GM10248 (cell line): ENCODE results near the gene AAMDC.

Experiments
- CTCF ChIA-PET: fragments of 300-600 bp; sonication (Branson Sonifier 250); formaldehyde crosslinking; extraction: SDS; loops from one replicate; lab custom pipeline; 2021; ENCODE audit warnings: antibody characterized with exemption; lab: Yijun Ruan, JAX
- POLR2A ChIA-PET: fragments of 350-650 bp; sonication (Branson Sonifier 250); formaldehyde crosslinking; extraction: SDS; loops from one replicate; lab custom pipeline; 2020; ENCODE audit warnings: antibody characterized with exemption; lab: Yijun Ruan, JAX
- DNase-seq: peaks from one replicate; pipeline ENCODE4 v3.0.0; 2012; ENCODE audit errors: extremely low spot score
- TF ChIP-seq, protein P1 (sequence below): IDR thresholded peaks from 2 replicates; pipeline ENCODE4 v1.5.1; 2012; ENCODE audit warnings: mild to moderate bottlenecking, low read depth; ENCODE audit errors: extremely low read depth, missing control alignments, control extremely low read depth

Gene AAMDC

DNA sequence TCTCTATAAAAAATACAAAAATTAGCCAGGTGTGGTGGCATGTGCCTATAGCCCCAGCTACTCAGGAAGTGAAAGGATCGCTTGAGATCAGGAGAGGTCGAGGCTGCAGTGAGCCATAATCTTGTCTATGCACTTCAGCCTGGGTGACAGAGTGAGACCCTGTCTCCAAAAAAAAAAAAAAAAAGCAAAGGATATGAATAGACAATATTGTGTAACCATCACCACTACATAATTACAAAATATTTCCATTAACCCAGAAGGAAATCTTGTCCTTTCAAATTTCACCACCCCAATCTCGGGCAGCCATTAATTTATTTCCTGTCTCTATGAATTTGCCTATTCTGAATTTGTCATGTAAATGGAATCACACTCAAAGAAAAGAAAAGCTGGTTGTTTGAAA is 21.6 kb upstream of the AAMDC start:
- no peak for DNase-seq
- POLR2A ChIA-PET, result no interaction called here
- TF ChIP-seq, protein P1, sequence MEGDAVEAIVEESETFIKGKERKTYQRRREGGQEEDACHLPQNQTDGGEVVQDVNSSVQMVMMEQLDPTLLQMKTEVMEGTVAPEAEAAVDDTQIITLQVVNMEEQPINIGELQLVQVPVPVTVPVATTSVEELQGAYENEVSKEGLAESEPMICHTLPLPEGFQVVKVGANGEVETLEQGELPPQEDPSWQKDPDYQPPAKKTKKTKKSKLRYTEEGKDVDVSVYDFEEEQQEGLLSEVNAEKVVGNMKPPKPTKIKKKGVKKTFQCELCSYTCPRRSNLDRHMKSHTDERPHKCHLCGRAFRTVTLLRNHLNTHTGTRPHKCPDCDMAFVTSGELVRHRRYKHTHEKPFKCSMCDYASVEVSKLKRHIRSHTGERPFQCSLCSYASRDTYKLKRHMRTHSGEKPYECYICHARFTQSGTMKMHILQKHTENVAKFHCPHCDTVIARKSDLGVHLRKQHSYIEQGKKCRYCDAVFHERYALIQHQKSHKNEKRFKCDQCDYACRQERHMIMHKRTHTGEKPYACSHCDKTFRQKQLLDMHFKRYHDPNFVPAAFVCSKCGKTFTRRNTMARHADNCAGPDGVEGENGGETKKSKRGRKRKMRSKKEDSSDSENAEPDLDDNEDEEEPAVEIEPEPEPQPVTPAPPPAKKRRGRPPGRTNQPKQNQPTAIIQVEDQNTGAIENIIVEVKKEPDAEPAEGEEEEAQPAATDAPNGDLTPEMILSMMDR, result no peak
- CTCF ChIA-PET, result no interaction called here

DNA sequence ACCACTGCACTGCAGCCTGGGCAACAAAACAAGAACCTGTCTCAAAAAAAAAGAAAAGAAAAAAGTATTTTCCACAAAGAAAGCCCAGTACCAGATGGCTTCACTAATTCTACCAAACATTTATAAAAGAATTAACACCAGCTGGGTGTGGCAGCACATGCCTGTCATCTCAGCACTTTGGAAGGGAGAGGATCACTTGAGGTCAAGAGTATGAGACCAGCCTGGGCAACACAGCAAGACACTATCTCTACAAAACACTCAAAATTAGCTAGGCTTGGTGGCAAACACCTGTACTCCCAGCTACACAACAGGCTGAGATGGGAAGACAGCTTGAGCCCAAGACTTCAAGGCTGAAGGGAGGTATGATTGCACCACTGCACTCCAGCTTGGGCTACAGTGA is 20.5 kb upstream of the AAMDC start:
- CTCF ChIA-PET, result interaction anchor here (0.7 to 1.6 kb wide), 3 partner anchors 11 to 19 kb away, joined by 3 to 7 read pairs (median 3); no protein-coding TSS in a partner anchor
- no peak for DNase-seq
- TF ChIP-seq, protein P1, result no peak
- POLR2A ChIA-PET, result no interaction called here

DNA sequence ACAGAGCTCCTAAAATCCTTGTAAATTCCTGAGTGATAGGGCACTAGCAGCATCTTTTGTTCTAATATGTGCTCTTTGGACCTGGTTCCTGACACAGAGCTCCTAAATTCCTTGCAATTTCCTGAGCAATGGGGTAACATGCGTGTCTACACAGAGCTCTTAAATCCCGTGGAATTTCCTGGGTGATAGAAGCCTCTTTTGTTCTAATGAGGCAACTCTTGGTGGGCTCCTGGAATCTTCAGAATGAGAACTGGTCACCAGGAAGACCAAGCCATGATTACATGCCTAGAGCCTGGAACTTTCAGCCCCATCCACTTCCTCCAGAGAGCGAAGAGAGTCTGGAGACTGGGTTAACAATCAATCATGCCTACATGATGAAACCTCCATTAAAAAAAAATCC is 19.5 kb upstream of the AAMDC start:
- TF ChIP-seq, protein P1, result no peak
- no peak for DNase-seq
- ChIA-PET CTCF (interaction anchor here (1.4 to 1.7 kb wide), 2 partner anchors 14 to 18 kb away, joined by 5 to 7 read pairs; no protein-coding TSS in a partner anchor), POLR2A (no interaction called here)

DNA sequence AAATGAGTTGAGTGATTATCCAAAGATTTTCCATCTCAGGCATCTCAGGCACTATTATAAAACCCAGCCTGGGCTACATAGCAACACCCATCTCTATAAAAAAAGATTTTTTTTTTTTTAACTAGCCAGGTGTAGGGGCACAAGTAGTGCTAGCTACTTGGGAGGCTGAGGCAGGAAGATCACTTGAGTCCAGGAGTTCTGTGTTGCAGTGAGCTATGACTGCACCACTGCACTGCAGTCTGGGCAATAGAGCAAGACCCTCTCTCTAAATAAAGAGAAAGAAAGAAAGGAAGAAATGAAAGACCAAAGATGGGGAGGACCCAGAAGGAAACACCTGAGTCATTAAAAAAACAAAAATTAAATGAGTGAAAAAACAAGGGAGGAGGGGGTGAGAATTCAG is 14.5 kb upstream of the AAMDC start:
- CTCF ChIA-PET, result interaction anchor here (0.8 kb wide), 1 partner anchor 10 kb away, joined by 3 read pairs; no protein-coding TSS in a partner anchor
- POLR2A ChIA-PET, result no interaction called here
- TF ChIP-seq, protein P1, result no peak
- DNase-seq, result no peak

DNA sequence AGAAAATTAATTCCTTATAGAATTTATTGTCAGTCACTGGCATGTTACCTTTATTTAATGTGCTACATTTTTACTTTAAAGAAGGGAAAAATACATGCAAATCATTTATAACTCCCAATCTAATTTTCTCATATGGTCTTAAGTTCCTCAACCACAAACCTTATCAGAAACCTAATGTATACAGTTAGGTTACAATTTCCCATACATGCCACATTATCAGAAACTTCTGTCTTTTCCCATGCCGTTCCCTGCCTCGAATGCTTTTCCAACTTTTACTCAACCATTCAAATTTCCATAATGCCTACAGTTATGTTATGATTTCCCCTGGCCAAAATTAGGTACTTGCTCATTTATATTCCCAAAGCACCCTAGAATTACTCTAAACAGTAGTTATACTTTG is 14.0 kb upstream of the AAMDC start:
- TF ChIP-seq, protein P1, result no peak
- ChIA-PET POLR2A (no interaction called here), CTCF (interaction anchor here (0.8 kb wide), 1 partner anchor 11 kb away, joined by 3 read pairs; no protein-coding TSS in a partner anchor)
- no peak for DNase-seq

DNA sequence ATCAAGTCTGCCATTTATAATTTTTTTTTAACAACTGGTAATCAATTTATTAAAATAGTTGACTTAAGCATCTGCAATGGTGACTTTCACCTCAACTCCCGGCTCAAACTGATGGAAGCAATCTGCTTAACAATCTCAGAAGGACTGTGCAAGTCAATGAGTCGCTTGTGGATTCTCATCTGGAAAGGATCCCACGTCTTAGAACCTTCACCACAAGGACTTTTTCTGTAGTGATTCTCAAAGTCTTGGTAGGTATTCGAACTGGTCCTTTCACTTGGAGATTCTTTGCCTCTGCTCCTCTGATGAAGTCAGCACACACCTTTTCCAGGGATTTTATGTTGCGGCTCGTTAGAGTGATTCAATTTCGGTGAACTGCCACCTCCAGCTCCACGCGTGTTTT is 7.7 kb upstream of the AAMDC start:
- TF ChIP-seq, protein P1, result no peak
- POLR2A ChIA-PET, result no interaction called here
- CTCF ChIA-PET, result no interaction called here
- DNase-seq, result no peak
